Endothelial cell of umbilical vein (primary cell): ENCODE results near the gene LMO1.

ENCODE experiments used
- CTCF ChIP-seq, 2 donors: IDR thresholded peaks; 1 replicate in 1 of 2; 2 replicates in 1 of 2; pipeline ENCODE4 v1.5.1; 2011; ENCODE audit warnings: low read length in 2 of 2, mild to moderate bottlenecking in 2 of 2, moderate library complexity in 2 of 2, control low read depth in 1 of 2, inconsistent platforms in 1 of 2, low read depth in 1 of 2; ENCODE audit not compliant: insufficient read depth in 1 of 2; ENCODE audit errors: extremely low read depth in 1 of 2
- EZH2 ChIP-seq: IDR thresholded peaks from 2 replicates; pipeline ENCODE4 v1.6.1; 2012; ENCODE audit warnings: borderline replicate concordance, low read depth, mild to moderate bottlenecking, moderate library complexity, low read length, inconsistent platforms; ENCODE audit not compliant: severe bottlenecking
- GATA2 ChIP-seq: IDR thresholded peaks from 2 replicates; pipeline ENCODE4 v1.7.0; 2011; ENCODE audit warnings: low read depth, mild to moderate bottlenecking, moderate library complexity, mixed read lengths, low read length; ENCODE audit not compliant: insufficient read length, insufficient read depth
- JUN ChIP-seq: IDR thresholded peaks from 2 replicates; pipeline ENCODE4 v1.6.1; 2011; ENCODE audit warnings: borderline replicate concordance, low read depth; ENCODE audit not compliant: insufficient read length, insufficient read depth
- MYC ChIP-seq: IDR thresholded peaks from one replicate; pipeline ENCODE4 v1.6.1; 2011; ENCODE audit warnings: mild to moderate bottlenecking, low read depth, low read length
- POLR2A ChIP-seq: IDR thresholded peaks from 2 replicates; pipeline ENCODE4 v1.6.1; 2012; ENCODE audit warnings: low read depth, mild to moderate bottlenecking, control low read depth, low read length
- POLR2AphosphoS5 ChIP-seq: IDR thresholded peaks from 2 replicates; pipeline ENCODE4 v1.6.1; 2012; ENCODE audit warnings: low read depth, mild to moderate bottlenecking, control low read depth, low read length, moderate library complexity; ENCODE audit not compliant: insufficient read depth

DNA sequence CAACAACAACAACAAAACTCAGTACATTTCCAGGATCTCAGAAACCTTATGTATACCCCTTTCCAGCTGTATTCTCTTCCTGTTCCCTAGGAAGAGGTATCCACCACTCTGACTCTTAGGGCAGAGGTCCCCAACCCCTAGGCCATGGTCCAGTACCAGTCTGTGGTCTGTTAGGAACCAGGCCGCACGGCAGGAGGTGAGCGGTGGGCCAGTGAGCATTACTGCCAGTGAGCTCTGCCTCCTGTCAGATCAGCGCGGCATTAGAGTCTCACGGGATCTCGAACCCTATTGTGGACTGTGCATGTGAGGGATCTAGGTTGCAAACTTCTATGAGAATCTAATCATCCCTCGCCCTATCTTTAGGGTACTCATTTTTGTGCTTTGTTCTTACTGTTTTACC is 43.9 kb upstream of the LMO1 start:
- TF ChIP-seq CTCF (IDR thresholded peaks at IDR 0.05; ENCODE audit: extremely low read depth in 1 of 2, insufficient read depth in 1 of 2, low read depth in 1 of 2, low read length in 2 of 2) (no peak), JUN (no peak), MYC (no peak), POLR2AphosphoS5 (no peak), GATA2 (no peak), POLR2A (no peak), EZH2 (no peak)
